HG03439 (cell line): ENCODE results near the gene WBP2.
"Not testable (repeated sequence)": the region's sequence is repeated elsewhere in the genome, so short reads cannot be mapped to it uniquely, and the experiment has no call there.

Experiments used
- ATAC-seq: cut with Tn5 transposase; IDR thresholded peaks from one replicate; pipeline ENCODE4 v1.9.1; 2021; ENCODE audit warnings: mild to moderate bottlenecking, moderate library complexity; ENCODE audit not compliant: unreplicated experiment

The WBP2 gene

DNA sequence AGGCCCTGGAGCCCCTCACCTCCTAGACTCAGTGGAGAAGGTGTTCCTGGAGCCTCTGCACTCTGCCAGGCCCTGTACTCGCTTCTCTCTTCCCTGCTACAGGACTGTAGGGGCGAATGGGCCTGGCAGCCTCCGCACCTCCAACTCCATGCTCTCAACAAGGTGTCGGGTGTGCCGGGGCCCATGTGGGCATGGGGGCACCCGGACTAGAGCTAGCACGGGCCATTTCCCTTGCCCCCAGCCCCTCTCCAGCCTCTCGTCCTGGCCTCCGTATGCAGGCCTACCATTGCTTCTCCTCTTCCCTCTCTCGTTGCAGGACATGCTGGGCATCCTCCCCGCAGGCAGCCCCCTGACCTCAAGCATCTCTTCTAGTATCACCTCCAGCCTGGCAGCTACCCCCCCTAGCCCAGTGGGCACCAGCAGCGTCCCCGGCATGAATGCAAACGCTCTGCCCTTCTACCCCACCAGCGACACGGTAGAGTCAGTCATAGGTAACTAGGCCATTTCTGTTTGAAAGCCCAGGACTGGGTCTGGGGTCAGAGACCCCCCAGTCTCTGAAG is 36.7 kb downstream of the WBP2 start:
- ATAC-seq: no peak

DNA sequence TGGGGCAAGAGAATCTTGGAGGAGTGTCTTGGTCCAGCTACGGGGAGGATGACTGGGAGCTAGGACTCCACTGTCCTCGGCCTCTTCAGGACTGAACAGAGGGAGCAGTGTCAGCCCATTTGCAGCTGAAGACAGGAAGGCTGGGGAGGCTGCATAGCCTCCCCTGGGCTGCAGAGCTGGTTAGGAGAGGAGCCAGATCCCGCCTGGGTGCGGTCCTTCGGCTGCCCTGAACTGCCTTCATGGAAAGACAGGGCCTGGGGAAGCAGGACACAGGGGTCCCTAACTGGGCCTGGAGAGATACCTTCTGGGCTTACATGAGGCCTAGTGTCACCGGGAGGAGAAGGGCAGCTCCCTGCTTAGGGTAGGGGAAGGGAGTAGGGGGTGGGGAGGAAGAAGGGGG is 37.6 kb downstream of the WBP2 start:
- no peak for ATAC-seq

DNA sequence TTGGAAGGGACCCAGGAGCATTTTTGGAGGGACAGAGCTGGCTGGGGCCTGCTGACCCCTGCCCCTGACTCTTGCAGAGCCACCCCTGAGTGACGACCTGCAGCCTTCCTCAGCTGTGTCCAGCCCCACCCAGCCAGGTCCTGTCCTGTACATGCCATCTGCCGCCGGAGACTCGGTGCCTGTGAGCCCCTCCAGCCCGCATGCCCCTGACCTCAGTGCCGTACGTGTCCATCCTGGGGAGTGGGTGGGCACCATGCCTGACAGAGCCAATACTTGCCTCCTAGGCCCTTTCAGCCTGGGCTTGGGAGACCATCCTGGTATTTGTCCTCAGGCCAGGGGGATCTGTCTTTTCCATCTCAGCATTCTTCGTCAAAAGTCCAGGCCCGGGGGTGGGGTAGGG is 38.4 kb downstream of the WBP2 start:
- no peak for ATAC-seq

DNA sequence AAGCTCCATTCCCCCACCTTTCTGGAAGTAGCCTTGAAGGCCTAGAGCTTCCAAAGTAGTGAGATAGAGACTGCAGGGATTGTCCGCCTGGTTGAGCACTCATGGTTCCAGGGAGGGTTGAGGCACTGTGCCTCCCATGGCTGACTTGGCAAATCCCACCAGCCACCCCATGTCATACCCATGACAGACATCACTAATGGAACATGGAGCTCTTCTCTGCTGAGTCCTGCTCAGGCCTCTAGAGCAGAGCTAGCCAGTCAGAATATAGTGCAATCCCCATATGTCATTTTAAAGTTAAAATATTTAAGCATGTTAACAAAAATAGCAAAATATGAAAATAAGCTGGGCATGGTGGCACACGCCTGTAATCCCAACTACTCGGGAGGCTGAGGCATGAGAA is 39.7 kb downstream of the WBP2 start:
- no peak for ATAC-seq

DNA sequence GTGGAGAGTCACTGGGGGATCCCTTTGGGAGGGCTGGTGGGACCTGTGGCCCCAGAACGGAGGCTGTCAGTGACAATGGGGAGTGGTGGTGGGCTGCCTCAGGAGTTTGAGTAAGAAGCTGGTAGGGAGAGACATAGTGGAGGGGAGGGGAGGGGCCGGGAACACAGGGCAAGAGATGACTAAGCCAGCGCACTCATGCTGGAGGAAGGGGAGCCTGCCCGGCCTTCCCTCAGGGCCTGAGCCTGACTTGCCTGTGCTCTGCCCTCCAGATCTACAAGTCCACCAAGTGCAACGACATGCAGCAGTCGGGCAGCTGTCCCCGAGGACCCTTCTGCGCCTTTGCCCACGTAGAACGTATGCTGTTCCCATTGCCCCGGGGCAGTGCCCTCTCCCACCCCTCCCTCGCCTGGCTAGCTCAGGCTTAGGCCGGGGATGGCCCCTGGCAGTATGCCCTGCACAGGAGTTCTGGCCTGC is 40.2 kb downstream of the WBP2 start:
- ATAC-seq: no peak

DNA sequence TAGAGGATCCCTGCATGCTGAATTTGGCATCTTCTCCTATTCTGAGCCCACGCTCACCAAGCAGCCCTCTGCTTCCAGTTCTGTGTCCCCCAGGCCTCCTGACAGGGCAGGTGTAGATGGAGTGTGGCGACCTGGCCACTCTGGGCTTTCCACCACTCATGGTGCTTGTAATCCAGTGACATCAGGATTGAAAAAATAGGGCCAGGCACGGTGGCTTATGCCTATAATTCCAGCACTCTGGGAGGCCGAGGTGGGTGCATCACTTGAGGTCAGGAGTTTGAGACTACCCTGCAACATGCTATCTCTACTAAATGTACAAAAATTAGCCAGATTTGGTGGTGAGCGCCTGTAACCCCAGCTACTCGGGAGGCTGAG is 41.1 kb downstream of the WBP2 start:
- ATAC-seq: no peak

DNA sequence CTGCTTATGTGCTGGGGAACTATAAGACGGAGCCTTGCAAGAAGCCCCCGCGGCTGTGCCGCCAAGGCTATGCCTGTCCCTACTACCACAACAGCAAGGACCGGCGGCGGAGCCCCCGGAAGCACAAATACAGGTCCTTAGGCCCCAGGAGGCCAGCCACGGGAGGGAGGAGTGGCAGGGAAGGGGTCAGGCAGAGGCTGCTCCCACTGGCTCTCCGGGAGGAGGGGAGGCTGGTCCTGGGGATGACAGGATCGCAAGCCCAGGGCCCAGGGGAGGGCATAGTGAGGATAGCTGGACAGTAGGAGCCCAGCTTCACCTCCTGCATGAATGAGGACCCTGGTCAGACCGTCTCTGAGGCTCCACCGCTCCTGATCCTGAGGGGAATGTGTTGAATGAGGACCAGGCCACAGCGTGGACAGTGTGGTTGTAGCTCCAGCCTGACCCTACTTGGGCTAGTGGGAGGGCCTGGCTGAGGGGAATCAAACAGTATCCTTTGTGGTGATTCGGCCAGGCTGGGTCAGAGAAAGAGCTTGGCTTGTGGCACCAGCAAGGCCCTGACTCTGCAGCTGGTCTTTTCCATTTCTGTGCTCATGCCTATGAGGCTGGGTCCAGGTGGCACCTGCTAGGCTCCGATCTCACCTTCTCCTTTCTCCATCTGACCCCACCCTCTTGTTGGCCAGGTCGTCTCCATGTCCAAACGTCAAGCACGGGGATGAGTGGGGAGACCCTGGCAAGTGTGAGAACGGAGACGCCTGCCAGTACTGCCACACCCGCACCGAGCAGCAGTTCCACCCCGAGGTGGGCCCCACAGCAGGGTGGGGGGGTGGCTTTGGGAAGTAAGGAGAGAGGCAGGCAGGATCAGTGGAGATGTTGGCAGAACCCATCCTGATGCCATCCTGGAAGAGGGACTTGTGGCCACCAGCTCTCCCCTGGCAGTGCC is 41.8 kb downstream of the WBP2 start:
- no peak for ATAC-seq

DNA sequence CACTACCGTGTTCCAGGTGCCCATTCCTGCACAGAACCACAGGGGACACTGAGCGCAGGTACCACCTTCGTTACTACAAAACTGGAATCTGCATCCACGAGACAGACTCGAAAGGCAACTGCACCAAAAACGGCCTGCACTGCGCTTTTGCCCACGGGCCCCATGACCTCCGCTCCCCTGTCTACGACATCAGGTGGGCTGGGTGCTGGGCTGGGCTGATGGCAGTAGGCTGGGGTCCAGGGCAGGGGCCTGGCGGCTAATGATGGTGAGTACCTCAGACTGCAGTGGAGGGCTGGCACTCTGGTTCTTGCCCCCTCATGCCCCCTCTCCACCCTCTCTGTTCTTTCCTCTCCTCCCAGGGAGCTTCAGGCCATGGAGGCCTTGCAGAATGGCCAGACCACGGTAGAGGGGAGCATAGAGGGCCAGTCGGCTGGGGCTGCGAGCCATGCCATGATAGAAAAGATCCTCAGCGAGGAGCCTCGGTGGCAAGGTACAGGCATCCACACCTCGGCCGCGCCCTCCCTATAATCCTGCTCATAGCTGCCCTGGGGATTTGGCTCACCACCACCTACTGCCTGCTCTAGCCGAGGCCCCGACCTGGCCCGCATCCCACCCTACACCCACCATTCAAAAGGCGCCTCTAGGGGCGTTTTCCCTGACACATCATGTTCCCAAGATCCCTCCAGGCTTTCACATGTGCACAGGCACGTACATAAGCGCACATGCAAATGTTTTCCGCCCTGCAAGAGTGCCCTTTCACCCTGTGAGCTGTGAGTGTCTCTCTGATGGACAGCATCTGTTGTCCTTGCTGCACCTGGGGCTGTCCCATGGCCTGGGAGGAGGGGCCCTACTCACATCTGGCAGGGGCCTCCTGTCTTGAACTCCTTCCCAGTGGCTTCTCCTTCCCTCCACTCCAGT is 42.8 kb downstream of the WBP2 start:
- ATAC-seq: no peak

DNA sequence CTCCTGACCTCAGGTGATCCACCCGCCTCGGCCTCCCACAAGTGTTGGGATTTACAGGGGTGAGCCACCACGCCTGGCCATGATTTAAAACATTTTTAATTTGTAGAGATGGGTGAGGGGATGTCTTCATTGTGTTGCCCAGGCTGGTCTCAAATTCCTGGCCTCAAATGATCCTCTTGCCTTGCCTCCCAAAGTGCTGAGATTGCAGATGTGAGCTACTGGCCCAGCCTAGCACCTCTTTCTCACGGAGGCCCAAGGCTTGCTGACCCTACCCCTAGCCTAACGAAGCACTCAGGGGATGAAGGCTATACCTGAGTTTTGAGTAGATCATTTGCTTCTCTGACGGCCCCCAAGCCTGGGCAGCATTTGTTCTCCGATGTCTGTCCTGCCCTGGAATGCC is 44.0 kb downstream of the WBP2 start:
- no peak for ATAC-seq

DNA sequence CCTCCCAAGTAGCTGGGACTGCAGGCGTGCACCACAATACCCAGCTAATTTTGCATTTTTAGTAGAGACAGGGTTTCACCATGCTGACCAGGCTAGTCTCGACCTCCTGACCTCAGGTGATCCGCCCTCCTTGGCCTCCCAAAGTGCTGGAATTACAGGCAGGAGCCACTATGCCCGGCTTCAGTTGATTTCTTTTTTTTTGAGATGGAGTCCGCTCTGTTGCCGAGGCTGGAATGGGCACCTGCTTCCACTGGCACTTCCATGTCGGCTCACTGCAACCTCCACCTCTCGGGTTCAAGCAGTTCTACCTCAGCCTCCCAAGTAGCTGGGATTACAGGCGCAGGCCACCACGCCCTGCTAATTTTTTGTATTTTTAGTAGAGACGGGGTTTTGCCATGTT is 44.4 kb downstream of the WBP2 start:
- not testable (repeated sequence) for ATAC-seq

DNA sequence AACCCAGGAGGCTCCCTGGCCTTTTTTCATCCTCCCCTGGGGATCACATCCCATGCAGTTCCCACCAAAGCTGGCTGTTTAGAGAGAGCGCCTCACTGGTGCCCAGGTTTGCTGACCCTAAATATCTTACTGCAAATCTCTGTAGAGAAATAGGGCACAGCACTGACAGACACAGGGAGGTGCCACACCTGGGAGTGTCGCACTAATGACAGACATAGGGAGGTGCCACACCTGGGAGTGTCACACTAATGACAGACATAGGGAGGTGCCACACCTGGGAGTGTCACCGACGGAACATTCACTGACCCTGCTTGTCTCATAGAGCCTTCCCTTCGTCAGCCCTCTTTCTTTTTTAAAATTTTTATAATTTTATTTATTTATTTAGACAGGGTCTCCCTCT is 44.9 kb downstream of the WBP2 start:
- no peak for ATAC-seq

DNA sequence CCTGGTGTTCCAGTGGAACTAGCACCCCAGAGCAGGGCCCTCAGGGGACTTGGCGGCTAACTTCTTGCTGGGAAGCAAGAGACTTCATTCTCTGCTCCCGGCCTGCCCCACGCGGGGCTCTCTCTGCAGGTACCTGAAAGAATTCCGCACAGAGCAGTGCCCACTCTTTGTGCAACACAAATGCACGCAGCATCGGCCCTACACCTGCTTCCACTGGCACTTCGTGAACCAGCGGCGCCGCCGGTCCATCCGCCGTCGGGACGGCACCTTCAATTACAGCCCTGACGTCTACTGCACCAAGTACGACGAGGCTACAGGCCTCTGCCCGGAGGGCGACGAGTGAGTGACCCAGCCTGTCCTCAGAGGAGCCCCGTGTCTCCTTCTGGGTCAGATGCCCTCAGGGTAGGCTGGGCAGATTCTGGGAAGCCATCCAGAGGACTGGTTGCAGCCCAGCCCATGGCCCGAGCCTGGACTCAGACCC is 45.5 kb downstream of the WBP2 start:
- ATAC-seq: no peak

DNA sequence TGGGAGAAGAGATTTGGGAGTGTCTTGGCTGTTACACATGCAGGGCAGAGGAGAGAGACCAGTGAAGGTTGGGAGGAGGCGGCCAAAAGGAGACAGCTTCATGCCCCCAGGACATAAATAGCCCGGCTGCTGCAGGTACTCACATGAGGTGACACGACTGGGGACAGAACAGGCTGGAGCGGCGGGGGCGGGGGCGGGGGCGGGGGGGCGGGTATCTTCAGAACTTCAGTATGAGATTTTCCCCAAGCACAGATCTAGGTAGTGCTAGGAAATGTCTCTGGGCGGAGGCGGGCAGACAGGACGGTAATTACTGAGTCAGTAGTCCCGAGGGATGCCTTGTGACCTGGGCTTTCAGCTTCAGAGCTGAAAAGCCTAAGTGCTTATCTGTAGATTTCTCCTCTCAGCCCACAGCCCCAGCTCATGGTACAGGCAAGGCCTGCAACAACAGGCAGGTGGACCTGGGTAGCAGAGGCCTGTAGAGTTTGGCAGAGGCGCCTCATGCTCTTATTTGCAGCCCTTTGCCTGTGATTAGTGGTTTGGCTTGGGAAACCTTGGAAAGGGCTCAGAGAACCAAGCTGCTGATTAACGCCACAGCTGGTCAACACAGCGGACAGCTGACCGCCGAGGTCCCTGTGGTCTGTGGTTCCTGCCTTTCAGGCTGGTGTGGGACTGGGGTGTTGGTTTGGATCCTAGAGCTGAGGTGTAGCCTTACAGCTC is 46.1 kb downstream of the WBP2 start:
- ATAC-seq: peak; percentile 61

DNA sequence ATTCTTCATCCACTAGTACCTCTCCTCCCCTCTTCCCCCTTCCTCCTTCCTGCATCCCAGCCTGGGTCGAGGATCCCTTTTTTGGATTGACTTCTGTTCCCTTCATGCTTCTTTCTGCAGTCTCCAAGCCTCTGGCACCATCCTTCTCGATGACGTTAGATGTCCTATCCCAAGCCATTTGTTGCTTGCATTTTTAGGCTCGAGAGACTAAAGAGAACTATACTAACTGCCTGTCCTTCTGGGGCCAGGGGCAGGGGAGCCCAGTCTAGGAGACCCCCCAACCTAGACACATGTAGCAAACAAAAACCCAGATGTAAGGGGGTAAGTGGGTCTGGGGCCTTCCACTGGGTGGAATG is 46.6 kb downstream of the WBP2 start:
- no peak for ATAC-seq

DNA sequence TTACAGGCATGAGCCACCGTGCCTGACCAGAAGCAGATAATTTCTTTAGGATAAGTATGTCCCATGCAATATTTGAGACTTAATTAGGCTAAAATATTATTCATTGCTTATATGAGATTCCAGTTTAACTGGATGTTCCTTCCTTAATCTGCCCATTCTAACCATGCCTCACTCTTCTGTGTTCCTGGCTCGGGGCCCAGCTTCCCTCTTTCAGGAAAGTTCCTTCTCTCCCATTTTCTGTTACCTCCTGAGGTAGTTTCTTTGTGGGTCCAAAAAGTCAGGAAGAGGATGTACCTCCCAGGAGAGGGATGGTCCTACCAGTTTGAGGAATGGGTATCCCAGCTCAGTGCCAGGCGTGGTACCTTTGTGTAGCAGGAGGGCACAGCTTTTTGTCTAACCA is 47.3 kb downstream of the WBP2 start:
- no peak for ATAC-seq

DNA sequence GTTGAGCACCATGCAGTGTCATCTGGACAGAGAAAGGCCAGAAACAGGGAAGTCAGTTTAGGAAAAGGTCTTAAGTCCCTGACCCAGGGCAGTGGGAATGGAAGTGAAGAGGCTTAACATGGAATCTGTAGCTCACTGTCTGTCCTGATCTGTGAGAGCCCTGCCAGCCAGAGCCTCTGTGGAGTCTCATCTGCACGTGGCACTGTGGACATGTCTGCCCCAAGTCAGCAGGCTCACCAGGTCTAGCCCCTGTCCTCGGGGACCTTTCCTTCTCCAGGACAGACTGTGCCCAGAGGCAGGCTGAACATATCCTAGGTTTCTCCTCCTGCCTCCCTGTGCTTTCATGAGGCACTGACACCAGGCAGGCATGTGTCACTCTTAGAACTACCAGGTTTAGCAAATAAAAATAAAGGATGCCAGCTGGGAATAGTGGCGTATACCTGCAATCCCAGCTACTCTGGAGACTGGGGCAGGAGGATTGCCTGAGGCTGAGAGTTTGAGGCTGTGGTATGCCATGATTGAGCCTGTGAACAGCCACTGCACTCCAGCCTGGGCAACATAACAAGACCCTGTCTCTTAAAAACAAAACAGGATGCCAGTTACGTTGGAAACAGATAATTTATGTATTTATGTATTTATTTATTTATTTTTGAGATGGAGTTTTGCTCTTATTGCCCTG is 48.2 kb downstream of the WBP2 start:
- no peak for ATAC-seq

DNA sequence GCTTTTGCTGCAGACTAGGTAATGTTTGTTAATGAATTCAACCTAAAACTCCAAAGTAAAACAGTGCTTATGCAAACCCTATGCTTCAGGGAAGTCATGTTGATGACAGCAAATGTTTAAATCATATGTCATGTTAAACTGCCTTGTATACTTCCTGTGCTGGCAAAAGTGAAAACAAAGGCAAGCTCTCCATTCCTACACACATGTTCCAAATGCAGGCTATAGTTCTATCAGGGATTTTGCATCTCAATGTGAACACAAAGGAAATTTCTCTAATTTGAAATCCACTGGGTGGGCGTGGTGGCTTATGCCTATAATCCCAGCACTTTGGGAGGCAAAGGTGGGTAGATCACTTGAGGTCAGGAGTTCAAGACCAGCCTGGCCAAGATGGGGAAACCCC is 51.3 kb downstream of the WBP2 start:
- no peak for ATAC-seq

DNA sequence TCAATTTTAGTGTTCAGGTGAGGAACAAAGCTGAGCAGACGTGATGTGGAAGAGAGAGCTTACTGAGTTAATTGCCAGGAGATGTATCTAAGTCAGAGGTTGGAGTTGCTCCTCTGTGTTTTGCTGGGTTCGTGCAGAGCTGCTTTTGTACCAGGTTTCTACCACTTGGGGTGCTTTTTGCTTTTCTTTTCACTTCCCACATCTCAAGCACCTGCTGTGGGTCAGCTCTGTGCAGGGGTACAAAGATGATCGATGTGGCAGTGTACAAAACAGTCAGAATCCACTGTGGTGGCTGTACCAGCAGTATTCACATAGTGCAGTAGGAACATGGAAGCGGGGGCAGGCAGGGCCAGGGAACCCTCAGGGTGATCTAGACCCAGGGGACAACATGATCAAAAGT is 55.7 kb downstream of the WBP2 start:
- no peak for ATAC-seq

DNA sequence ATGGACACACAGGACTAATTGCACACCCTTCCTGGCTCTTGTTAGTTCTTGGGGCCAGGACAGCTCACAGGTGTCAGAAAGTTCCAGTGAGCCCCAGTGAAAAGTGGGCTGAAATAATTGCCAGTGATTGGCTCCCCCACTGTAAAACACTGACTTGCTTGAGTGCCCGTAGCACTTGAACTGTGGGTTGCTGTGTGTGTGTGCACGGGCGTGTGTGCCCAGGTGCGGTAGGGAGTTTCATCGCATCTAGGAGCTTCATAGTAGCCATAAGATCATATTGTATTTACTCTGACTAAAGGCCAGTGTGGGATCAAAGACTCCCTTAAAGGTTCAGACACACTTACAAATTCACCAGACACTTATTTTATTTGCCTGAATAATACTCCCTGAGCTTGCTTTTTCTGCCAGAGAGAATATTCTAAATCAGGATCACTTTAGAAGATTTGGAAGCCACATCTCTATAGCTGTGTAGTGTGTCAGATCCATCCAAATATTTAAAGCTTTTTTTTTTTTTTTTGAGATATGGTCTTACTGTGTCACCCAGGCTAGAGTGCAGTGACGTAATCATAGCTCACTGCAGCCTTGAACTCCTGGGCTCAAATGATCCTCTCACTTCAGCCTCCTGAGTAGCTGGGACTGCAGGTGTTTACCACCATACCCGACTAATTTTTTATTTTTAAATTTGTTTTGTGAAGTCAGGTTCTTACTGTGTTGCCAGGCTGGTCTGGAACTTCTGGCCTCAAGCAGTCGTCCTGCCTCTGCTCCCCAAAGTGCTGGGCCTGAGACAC is 59.1 kb downstream of the WBP2 start:
- ATAC-seq: no peak
